ENCODE measurements around the gene ETV5. TPM values are rescaled to one million over a fixed set of nuclear protein-coding genes. Genes with fewer than 3 reads are reported as not detected.

ETV5 gene
- total and polyA plus RNA-seq, 10 of the 15 experiments (the other 5 are each of a cell fraction or from before 2014, with no cell fraction given): 5.0 to 18.4 (median 7.4) TPM

DNA sequence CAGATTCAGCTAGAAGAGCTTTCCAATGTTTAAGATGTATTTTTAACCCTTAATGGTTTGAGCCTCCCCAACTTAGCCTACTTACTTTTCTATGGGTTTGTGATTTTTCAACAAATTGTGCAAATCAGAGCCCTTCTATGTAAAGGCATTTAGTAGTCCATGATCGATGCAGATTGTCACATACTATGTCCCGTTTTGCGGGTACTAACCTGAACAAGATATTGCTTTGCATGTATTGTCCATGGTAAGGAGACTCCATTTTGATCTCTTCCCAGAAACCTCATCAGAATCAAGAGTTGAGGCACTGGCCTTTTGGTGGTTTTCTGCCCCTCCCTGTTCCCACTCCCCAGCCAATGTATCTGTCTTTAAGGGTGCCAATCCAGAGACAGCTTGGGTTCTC, 60.8 kb downstream of the ETV5 start:
- ChIA-PET RAD21 (ENCODE audit: unreplicated experiment) (no interaction called here), POLR2A (no interaction called here), CTCF (interaction anchor here (0.5 to 1.9 kb wide), 3 partner anchors 16 to 105 kb away, joined by 3 to 5 read pairs (median 3); no protein-coding TSS in a partner anchor), SMC1A (ENCODE audit: uncharacterized antibody, unreplicated experiment) (interaction anchor here (1.1 kb wide), 1 partner anchor 193 kb away, joined by 4 read pairs; no protein-coding TSS in a partner anchor)
- ATAC-seq: no peak
- no peaks in the 10 kb centered on the region for H4K20me1 ChIP-seq (ENCODE audit: control insufficient read depth, insufficient read depth)
- no peaks in the 10 kb centered on the region for H3K36me3 ChIP-seq (ENCODE audit: control insufficient read depth in 2 of 2, insufficient read depth in 2 of 2, low read length in 1 of 2)
- intact Hi-C loops (cut with micrococcal nuclease; ENCODE audit: unreplicated experiment) (no loop called here), in situ Hi-C loops (cut with MboI) (no loop called here)
- 67% methylated on average over 3 of the region's 3 CpGs for WGBS (ENCODE audit: insufficient coverage, insufficient replicate concordance, low lambda C conversion rate, missing lambda C conversion rate)
- H3K9ac ChIP-seq (ENCODE audit: control insufficient read depth, insufficient read depth, low read length): no peak overlapping the region
- no peaks in the 10 kb centered on the region for H3K4me1 ChIP-seq (ENCODE audit: control insufficient read depth, insufficient read depth, low read length)
- no peak for FAIRE-seq
- no peak overlapping the region for H3K4me2 ChIP-seq (ENCODE audit: control insufficient read depth, insufficient read depth)
- no peak overlapping the region for H2AFZ ChIP-seq (ENCODE audit: control insufficient read depth, low read depth, low read length)
- peaks cover 0 to 2% of the 10 kb centered on the region in 2 experiments; a peak in 2 of 4 replicates for H3K27me3 ChIP-seq (replicated peaks in 1 of 2; ENCODE audit: control insufficient read depth in 2 of 2, insufficient read depth in 2 of 2, low read length in 1 of 2)
- no peak for DNase-seq (ENCODE audit: low read depth, low spot score)
- no peaks in the 10 kb centered on the region for H3K79me2 ChIP-seq (ENCODE audit: control insufficient read depth, insufficient read depth, low read length)
- BruUV-seq (replicated peaks): no TSS peak
- H3K9me3 ChIP-seq (replicated peaks; ENCODE audit: control insufficient read depth, insufficient read depth, low read length): no peaks in the 10 kb centered on the region
- no peak overlapping the region for H3K4me3 ChIP-seq
- H3K27ac ChIP-seq (ENCODE audit: control insufficient read depth, insufficient read depth): no peak overlapping the region
- no peak for TF ChIP-seq PKNOX1 (IDR thresholded peaks at IDR 0.05)
- TF ChIP-seq BCLAF1 (IDR thresholded peaks at IDR 0.05): no peak
- TF ChIP-seq KAT2A (conservative IDR thresholded peaks at IDR 0.05; ENCODE audit: control insufficient read depth, low read depth, low read length): no peak
- TF ChIP-seq E2F8 (IDR thresholded peaks at IDR 0.05; ENCODE audit: low read depth, partially characterized antibody): no peak
- no peak for TF ChIP-seq ZZZ3 (IDR thresholded peaks at IDR 0.05; ENCODE audit: control insufficient read depth, insufficient read length, low read depth)
- no peak for TF ChIP-seq MYB (IDR thresholded peaks at IDR 0.05; ENCODE audit: borderline replicate concordance, low read depth, low read length)
- TF ChIP-seq ASH2L (IDR thresholded peaks at IDR 0.05; ENCODE audit: borderline replicate concordance, low read depth): no peak
- TF ChIP-seq WRNIP1 (IDR thresholded peaks at IDR 0.05; ENCODE audit: borderline replicate concordance, low read depth, low read length): no peak
- no peak for TF ChIP-seq NFYB (IDR thresholded peaks at IDR 0.05; ENCODE audit: insufficient read depth, low read depth, low read length)
- no peak for TF ChIP-seq CBX5 (IDR thresholded peaks at IDR 0.05; ENCODE audit: low read depth)
- TF ChIP-seq IKZF2 (IDR thresholded peaks at IDR 0.05): no peak
- TF ChIP-seq HDGF (IDR thresholded peaks at IDR 0.05): no peak
- no peak for TF ChIP-seq ZNF24 (IDR thresholded peaks at IDR 0.05)
- TF ChIP-seq PRDM15 (CRISPR knock-in tag; IDR thresholded peaks at IDR 0.05): no peak

Measured in GM12878 (cell line).